Fibroblast of the conjunctiva (primary cell): ENCODE measurements around the gene PP2D1.
"Not testable (repeated sequence)": the region's sequence is repeated elsewhere in the genome, so short reads cannot be mapped to it uniquely, and the experiment has no call there.

Experiments
- DNase-seq: peaks from one replicate; pipeline ENCODE4 v3.0.0-alpha.2; 2010; ENCODE audit warnings: low read depth

Gene PP2D1

DNA sequence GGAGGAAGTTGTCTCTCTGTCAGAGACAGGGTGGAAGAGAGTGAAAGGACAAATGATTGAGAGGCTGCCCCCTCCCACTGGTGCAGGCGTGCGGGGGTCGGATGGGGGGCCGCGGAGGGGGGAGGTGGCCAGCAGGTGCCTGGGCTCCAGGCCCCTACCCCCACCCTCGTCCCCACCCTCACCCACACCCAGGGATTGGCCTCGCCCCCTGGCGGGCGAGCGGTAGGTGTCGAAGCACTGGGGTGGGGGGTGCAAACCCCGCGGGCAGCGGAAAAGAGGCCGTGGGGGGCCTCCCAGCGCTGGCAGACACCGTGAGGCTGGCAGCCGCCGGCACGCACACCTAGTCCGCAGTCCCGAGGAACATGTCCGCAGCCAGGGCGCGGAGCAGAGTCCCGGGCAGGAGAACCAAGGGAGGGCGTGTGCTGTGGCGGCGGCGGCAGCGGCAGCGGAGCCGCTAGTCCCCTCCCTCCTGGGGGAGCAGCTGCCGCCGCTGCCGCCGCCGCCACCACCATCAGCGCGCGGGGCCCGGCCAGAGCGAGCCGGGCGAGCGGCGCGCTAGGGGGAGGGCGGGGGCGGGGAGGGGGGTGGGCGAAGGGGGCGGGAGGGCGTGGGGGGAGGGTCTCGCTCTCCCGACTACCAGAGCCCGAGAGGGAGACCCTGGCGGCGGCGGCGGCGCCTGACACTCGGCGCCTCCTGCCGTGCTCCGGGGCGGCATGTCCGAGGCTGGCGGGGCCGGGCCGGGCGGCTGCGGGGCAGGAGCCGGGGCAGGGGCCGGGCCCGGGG is 27.9 kb upstream of the PP2D1 start, which contains the start of gene KAT2B:
TSS of gene KAT2B (plus strand) at position 682 of the 783 bp plus-strand sequence. CDS start at position 714, 32 bp downstream.
- no peak for DNase-seq

- DNase-seq = no peak
Measured at GRCh38 chr3:20039466-20039764, 27.4 kb upstream of the PP2D1 start.

GRCh38 chr3:20038699-20039465 is 26.8 kb upstream of the PP2D1 start:
- no peak for DNase-seq

DNA sequence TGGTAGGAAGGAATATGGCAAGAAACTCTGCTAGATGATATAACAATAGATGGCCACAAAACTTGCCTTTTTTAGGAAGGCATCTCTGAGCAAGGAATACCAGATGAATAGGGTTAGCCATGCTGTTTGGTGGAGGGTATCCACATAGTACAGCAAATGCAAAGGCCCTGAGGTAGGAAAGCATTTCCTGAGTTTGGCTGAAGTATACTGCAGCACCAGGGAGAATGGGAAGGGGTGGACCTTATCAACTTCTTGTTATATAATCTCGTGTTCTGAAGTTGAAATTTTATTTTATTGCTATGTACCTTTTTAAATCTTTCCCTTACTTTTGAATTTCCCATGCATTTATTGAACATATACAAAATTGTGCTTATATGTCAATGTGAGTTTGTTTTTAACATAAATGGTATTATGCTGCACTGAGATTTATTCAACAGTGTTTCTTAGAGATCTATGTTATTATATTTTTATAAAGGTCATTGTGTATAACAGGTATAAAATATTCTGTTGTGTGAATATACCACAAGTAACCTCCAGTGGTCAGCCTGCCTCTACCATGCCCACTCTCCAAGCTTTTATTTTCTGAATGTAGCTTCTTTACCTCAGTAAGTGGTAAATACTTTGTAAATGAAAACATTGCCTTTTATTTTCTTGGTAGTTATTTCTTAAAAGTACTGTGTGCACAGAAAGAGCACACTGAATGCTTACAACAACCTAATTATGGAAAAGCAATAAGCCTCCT is 25.4 kb upstream of the PP2D1 start:
- DNase-seq = no peak

DNA sequence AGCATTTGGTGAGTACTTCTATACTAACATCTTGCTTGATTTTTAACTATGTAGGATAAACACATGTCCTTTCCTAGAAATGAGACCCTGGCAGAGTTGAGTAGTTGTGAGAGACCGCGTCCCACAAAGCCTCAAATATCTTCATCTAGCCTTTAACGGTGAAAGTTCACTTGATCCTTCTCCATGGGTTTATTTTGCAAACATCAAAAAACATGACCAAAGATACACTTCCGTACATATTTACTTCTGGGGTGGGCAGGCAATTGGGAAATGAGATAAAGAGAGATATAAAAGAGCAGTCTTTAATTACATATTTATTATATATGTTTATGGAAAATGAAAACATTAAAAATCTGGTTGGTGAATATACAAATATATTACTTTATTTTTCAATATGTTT is 23.0 kb upstream of the PP2D1 start:
- no peak for DNase-seq

DNA sequence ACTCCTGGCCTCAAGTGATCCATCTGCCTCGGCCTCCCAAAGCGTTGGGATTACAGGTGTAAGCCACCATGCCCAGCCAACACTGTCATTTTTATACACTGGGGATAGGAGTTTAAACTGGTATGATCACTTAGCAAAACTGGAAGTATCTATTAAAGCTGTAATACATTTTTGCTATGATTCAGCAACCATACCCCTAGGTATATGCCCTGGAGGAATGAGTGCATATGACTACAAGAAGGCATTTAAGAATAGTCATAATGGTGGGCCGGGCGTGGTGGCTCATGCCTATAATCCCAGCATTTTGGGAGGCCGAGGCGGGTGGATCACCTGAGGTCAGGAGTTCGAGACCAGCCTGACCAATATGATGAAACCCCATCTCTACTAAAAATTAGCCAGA is 19.9 kb upstream of the PP2D1 start:
- DNase-seq = not testable (repeated sequence)

GRCh38 chr3:20028905-20029331 is 16.9 kb upstream of the PP2D1 start:
- DNase-seq = no peak

- no peak for DNase-seq
Measured at GRCh38 chr3:20027136-20027535, 15.1 kb upstream of the PP2D1 start.

GRCh38 chr3:20023623-20024405 is 11.8 kb upstream of the PP2D1 start:
- no peak for DNase-seq

- no peak for DNase-seq
Measured at GRCh38 chr3:20022954-20023622, 11.0 kb upstream of the PP2D1 start.

- DNase-seq = not testable (repeated sequence)
Measured at GRCh38 chr3:20016076-20016475, 4.0 kb upstream of the PP2D1 start.

GRCh38 chr3:20015525-20015924 is 3.5 kb upstream of the PP2D1 start:
- no peak for DNase-seq

DNA sequence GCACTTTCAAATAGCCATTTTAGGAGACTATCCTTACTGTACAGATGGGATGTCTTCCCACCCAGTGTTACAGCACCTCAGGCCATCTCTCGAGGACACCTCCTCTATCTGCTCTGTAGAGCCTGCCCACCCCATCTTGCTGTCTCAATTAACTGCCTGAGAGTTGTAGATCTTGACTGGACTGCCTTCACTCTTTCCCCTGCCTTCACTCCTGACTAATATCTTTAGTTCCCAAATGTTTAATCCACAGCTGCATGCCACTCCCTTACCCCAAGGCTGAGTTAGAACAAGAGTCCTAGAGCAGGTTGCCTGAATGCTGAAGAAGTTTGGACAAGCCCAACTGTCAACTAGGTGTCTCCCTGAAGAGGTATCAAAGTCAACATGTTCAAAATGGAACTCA is 1.3 kb upstream of the PP2D1 start:
- no peak for DNase-seq

DNA sequence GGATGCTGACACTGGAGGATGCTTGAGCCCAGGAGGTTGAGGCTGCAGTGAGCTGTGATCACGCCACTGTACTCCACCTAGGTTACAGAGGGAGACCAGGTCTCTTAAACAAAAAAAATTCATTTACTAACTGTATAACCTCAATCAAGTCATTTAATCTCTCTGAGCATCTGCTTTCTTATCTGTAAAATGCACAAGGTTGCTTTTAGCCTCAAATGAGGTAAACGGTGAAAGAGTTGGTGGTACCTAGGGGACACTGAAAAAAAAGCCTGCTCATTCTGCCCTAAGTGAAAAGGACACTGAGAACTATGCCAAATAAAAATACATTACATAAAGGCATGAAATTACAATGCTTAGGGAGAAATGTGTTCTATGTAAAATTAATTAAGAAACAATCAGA is 3.4 kb downstream of the PP2D1 start:
- DNase-seq = no peak

- DNase-seq = no peak
Measured at GRCh38 chr3:20007960-20008359, 4.1 kb downstream of the PP2D1 start.

- no peak for DNase-seq
Measured at GRCh38 chr3:20001932-20002331, 10.1 kb downstream of the PP2D1 start.

GRCh38 chr3:19997502-19997901 is 14.6 kb downstream of the PP2D1 start:
- no peak for DNase-seq

GRCh38 chr3:19994796-19995195 is 17.3 kb downstream of the PP2D1 start:
- no peak for DNase-seq

DNA sequence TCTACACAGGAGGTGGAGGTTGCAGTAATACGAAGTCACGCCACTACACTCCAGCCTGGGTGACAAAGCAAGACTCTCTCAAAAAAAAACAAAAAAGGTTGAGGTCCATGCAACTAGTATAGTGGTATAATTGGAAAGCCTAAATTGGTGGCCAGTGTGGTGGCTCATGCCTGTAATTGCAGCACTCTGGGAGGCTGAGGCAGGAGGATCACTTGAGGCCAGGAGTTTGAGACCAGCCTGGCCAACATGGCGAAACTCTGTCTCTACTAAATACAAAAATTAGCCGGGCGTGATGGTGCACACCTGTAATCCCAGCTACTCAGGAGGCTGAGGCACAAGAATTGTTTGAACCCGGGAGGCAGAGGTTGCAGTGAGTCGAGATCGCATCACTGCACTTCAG is 23.2 kb downstream of the PP2D1 start:
- not testable (repeated sequence) for DNase-seq

DNA sequence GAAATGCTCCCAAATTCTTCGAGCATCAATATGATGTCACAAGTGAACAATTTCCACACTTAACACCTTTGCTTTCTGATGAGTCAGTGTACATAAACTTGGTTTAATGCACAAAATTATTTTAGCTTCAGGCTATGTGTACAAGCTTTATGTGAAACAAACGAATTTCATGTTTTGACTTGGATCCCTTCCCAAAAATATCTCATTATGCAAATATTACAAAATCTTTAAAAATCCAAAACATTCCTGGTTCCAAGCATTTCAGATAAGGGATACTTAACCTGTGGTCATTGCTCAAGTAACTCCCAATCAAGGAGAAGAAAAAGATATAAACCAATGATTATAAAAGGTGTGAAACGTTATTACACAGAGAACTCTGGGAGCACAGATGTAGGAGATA is 40.0 kb downstream of the PP2D1 start:
- no peak for DNase-seq

- DNase-seq = no peak
Measured at GRCh38 chr3:19970327-19970726, 41.7 kb downstream of the PP2D1 start.
